ENCODE data around the gene SNX17. TPM values are rescaled to one million over a fixed set of nuclear protein-coding genes. Genes with fewer than 3 reads are reported as not detected.

The SNX17 gene
- total and polyA plus RNA-seq, 2 of the 13 experiments (the other 11 are each of a cell fraction or from before 2014, with no cell fraction given) = 75.0 to 109 TPM

GRCh38 chr2:27353762-27354596 is 16.4 kb upstream of the SNX17 start (continued):
- TF ChIP-seq SMARCE1 (IDR thresholded peaks at IDR 0.05; ENCODE audit: borderline replicate concordance) = no peak
- TF ChIP-seq NCOR1 (IDR thresholded peaks at IDR 0.05; ENCODE audit: borderline replicate concordance, low read length) = peak; percentile 80
- TF ChIP-seq ATF5 (CRISPR knock-in tag; IDR thresholded peaks at IDR 0.05; ENCODE audit: low read depth) = no peak
- TF ChIP-seq PRDM10 (CRISPR knock-in tag; IDR thresholded peaks at IDR 0.05; ENCODE audit: low read depth) = peak; percentile 59; the same call in 1 of the 2 replicates
- TF ChIP-seq PAXIP1 (CRISPR knock-in tag; conservative IDR thresholded peaks at IDR 0.05) = peak; percentile 83
- no peak for TF ChIP-seq ZNF441 (CRISPR knock-in tag; IDR thresholded peaks at IDR 0.05; ENCODE audit: borderline replicate concordance)
- no peak for TF ChIP-seq TBL1XR1 (IDR thresholded peaks at IDR 0.05; ENCODE audit: borderline replicate concordance, low read length, partially characterized antibody)
- TF ChIP-seq ARID3A (IDR thresholded peaks at IDR 0.05; ENCODE audit: low read depth, low read length) = no peak; the same call in 1 of the 2 replicates
- TF ChIP-seq ZNF274 (CRISPR knock-in tag; IDR thresholded peaks at IDR 0.05) = no peak
- TF ChIP-seq ZBTB7B (CRISPR knock-in tag; IDR thresholded peaks at IDR 0.05) = peak; percentile 22; the same call in 1 of the 2 replicates
- no peak for TF ChIP-seq TRIM24 (CRISPR knock-in tag; IDR thresholded peaks at IDR 0.05)
- TF ChIP-seq ZNF207 (IDR thresholded peaks at IDR 0.05; ENCODE audit: borderline replicate concordance) = no peak
- no peak for TF ChIP-seq MTF2 (CRISPR knock-in tag; IDR thresholded peaks at IDR 0.05; ENCODE audit: borderline replicate concordance)
- TF ChIP-seq HMGA1 (CRISPR knock-in tag; conservative IDR thresholded peaks at IDR 0.05) = no peak
- TF ChIP-seq ZNF367 (CRISPR knock-in tag; IDR thresholded peaks at IDR 0.05; ENCODE audit: borderline replicate concordance) = no peak
- TF ChIP-seq SALL1 (CRISPR knock-in tag; IDR thresholded peaks at IDR 0.05) = peak; percentile 85
- no peak for TF ChIP-seq ZNF775 (CRISPR knock-in tag; IDR thresholded peaks at IDR 0.05; ENCODE audit: borderline replicate concordance)
- peak; percentile 73 for TF ChIP-seq SAP130 (CRISPR knock-in tag; IDR thresholded peaks at IDR 0.05; ENCODE audit: low read depth)
- no peak for TF ChIP-seq SMC3 (IDR thresholded peaks at IDR 0.05; ENCODE audit: low read length)
- peak; percentile 53; the same call in 1 of the 2 replicates for TF ChIP-seq NR2C2 (CRISPR knock-in tag; IDR thresholded peaks at IDR 0.05; ENCODE audit: borderline replicate concordance)

All from HepG2 (cell line).